GM23338 (cell line): ENCODE results near the gene CACNA1D. TPM values are rescaled to one million over a fixed set of nuclear protein-coding genes. Genes with fewer than 3 reads are reported as not detected.

Experiments
- ATAC-seq: fragments of 200-7000 bp; cut with Tn5 transposase; 3 replicates; pipeline ENCODE4 v1.9.1; 2020
- DNase-seq: peaks from one replicate; pipeline ENCODE4 v3.0.0-alpha.2; 2015; ENCODE audit warnings: low spot score
- H2AFZ ChIP-seq: fragments of 200-600 bp; sonication (generic); 2 replicates; pipeline ENCODE4 v1.8.0; 2016; ENCODE audit warnings: antibody characterized with exemption, mild to moderate bottlenecking, moderate library complexity
- H3F3A ChIP-seq: fragments of 200-600 bp; sonication (generic); replicated peaks from 2 replicates; pipeline ENCODE4 v1.8.0; 2017; ENCODE audit warnings: antibody characterized with exemption, mixed run types, low read depth
- H3K27ac ChIP-seq: fragments of 200-600 bp; sonication (generic); 2 replicates; pipeline ENCODE4 v1.6.1; 2016; ENCODE audit warnings: low read depth
- H3K27me3 ChIP-seq: fragments of 200-600 bp; sonication (generic); 2 replicates; pipeline ENCODE4 v1.8.0; 2016; ENCODE audit warnings: mild to moderate bottlenecking, mixed run types, moderate library complexity; ENCODE audit not compliant: insufficient read depth
- H3K36me3 ChIP-seq: fragments of 200-600 bp; sonication (generic); 2 replicates; pipeline ENCODE4 v1.8.0; 2016; ENCODE audit warnings: mild to moderate bottlenecking; ENCODE audit not compliant: insufficient read depth
- H3K4me1 ChIP-seq: fragments of 200-600 bp; sonication (generic); 2 replicates; pipeline ENCODE4 v1.8.0; 2016; ENCODE audit warnings: mild to moderate bottlenecking, moderate library complexity; ENCODE audit not compliant: insufficient read depth
- H3K4me2 ChIP-seq: fragments of 200-600 bp; sonication (generic); 2 replicates; pipeline ENCODE4 v1.7.1; 2017; ENCODE audit warnings: mixed run types
- H3K4me3 ChIP-seq: fragments of 200-600 bp; sonication (generic); 2 replicates; pipeline ENCODE4 v1.6.1; 2016; ENCODE audit warnings: mixed run types
- H3K79me2 ChIP-seq: fragments of 200-600 bp; sonication (generic); replicated peaks from 2 replicates; pipeline ENCODE4 v1.8.0; 2017; ENCODE audit warnings: mild to moderate bottlenecking; ENCODE audit not compliant: insufficient read depth
- H3K9me2 ChIP-seq: fragments of 200-600 bp; sonication (generic); 2 replicates; pipeline ENCODE4 v1.8.0; 2017; ENCODE audit not compliant: insufficient read depth
- H4K20me1 ChIP-seq: fragments of 200-600 bp; sonication (generic); replicated peaks from 2 replicates; pipeline ENCODE4 v1.8.0; 2017; ENCODE audit warnings: mild to moderate bottlenecking; ENCODE audit not compliant: insufficient read depth
- H3K27ac Mint-ChIP-seq: 2 replicates; pipeline ENCODE4 v1.8.0; 2020; ENCODE audit warnings: inconsistent platforms, mild to moderate bottlenecking, moderate library complexity, mixed read lengths
- H3K27me3 Mint-ChIP-seq: 3 replicates; pipeline ENCODE4 v1.8.0; 2022; ENCODE audit warnings: low read depth, mild to moderate bottlenecking, moderate library complexity, mixed read lengths, inconsistent platforms; ENCODE audit not compliant: insufficient read depth, poor library complexity
- H3K36me3 Mint-ChIP-seq: 3 replicates; pipeline ENCODE4 v1.8.0; 2021; ENCODE audit warnings: low read depth, mild to moderate bottlenecking, inconsistent platforms, moderate library complexity, mixed read lengths
- H3K4me1 Mint-ChIP-seq: 3 replicates; pipeline ENCODE4 v1.8.0; 2020; ENCODE audit warnings: mild to moderate bottlenecking, inconsistent platforms, mixed read lengths
- H3K4me3 Mint-ChIP-seq: 3 replicates; pipeline ENCODE4 v1.8.0; 2021; ENCODE audit warnings: moderate library complexity, mild to moderate bottlenecking, inconsistent platforms, mixed read lengths
- H3K9me3 Mint-ChIP-seq: 3 replicates; pipeline ENCODE4 v1.8.0; 2020; ENCODE audit warnings: moderate library complexity, mild to moderate bottlenecking, inconsistent platforms, mixed read lengths
- CREB1 ChIP-seq: fragments of 250-450 bp; sonication (Bioruptor Pico); IDR thresholded peaks from 2 replicates; pipeline ENCODE4 v1.5.0; 2020; ENCODE audit warnings: low read depth, mild to moderate bottlenecking, moderate library complexity
- CTCF ChIP-seq, 2 experiments: fragments of 200-600 bp in 1 of 2; sonication (generic) in 1 of 2; conservative IDR thresholded peaks; 2 replicates each; pipeline versions ENCODE4 v1.5.1 to v1.6.1; 2016 to 2017; ENCODE audit warnings: antibody characterized with exemption in 2 of 2, low read depth in 2 of 2, mild to moderate bottlenecking in 2 of 2, moderate library complexity in 1 of 2
- ETS1 ChIP-seq: IDR thresholded peaks from 2 replicates; pipeline ENCODE4 v1.6.1; 2016; ENCODE audit warnings: antibody characterized with exemption
- EZH2 ChIP-seq: fragments of 200-600 bp; sonication (generic); IDR thresholded peaks from one replicate; pipeline ENCODE4 v1.8.0; 2017; ENCODE audit warnings: antibody characterized with exemption, mild to moderate bottlenecking, low read depth; ENCODE audit not compliant: unreplicated experiment
- EZH2phosphoT487 ChIP-seq: fragments of 200-600 bp; sonication (generic); IDR thresholded peaks from one replicate; pipeline ENCODE4 v1.8.1; 2018; ENCODE audit warnings: antibody characterized with exemption; ENCODE audit not compliant: unreplicated experiment
- JUNB ChIP-seq: IDR thresholded peaks from one replicate; pipeline ENCODE4 v1.6.1; 2016; ENCODE audit warnings: antibody characterized with exemption; ENCODE audit not compliant: unreplicated experiment
- POLR2AphosphoS5 ChIP-seq: IDR thresholded peaks from 2 replicates; pipeline ENCODE4 v1.6.1; 2016; ENCODE audit warnings: antibody characterized with exemption, low read depth
- REST ChIP-seq: IDR thresholded peaks from one replicate; pipeline ENCODE4 v1.6.1; 2018; ENCODE audit warnings: antibody characterized with exemption; ENCODE audit not compliant: unreplicated experiment
- STAT1 ChIP-seq: IDR thresholded peaks from one replicate; pipeline ENCODE4 v1.6.1; 2016; ENCODE audit warnings: antibody characterized with exemption; ENCODE audit not compliant: unreplicated experiment
- ZNF114 ChIP-seq: fragments of 250-450 bp; sonication (Bioruptor Pico); IDR thresholded peaks from 2 replicates; pipeline ENCODE4 v1.5.0; 2020; ENCODE audit warnings: mild to moderate bottlenecking, moderate library complexity
- ZNF331 ChIP-seq: fragments of 250-450 bp; sonication (Bioruptor Pico); IDR thresholded peaks from 2 replicates; pipeline ENCODE4 v1.5.0; 2020; ENCODE audit warnings: low read depth, mild to moderate bottlenecking, moderate library complexity
- ZNF462 ChIP-seq: fragments of 250-450 bp; sonication (Bioruptor Pico); IDR thresholded peaks from 2 replicates; pipeline ENCODE4 v1.5.0; 2020; ENCODE audit warnings: mild to moderate bottlenecking, moderate library complexity
- polyA plus RNA-seq: library from polyadenylated mRNA; unstranded; fragments of >200 nt; fragmentation: Nextera tagmentation; extraction: Ambion mirVana; gene quantifications from 2 replicates; pipeline ENCODE4 v1.2.1, GENCODE V29; 2016
- total RNA-seq: library from RNA; depleted of rRNA; stranded (reverse); fragments of >200 nt; shearing (Covaris generic); gene quantifications from 2 replicates; pipeline ENCODE4 v1.2.3, GENCODE V29; 2014

CACNA1D gene
- total and polyA plus RNA-seq, 2 experiments from 2014 or later, result 1.7 to 1.8 TPM

GRCh38 chr3:53588122-53588521 lies 93.7 kb downstream of the CACNA1D start (continued):
- TF ChIP-seq ZNF114 (CRISPR knock-in tag) (no peak), JUNB (no peak), ETS1 (no peak)

- Mint-ChIP-seq H3K9me3 (no peaks in the 10 kb centered on the region), H3K27me3 (peaks cover 8% of the 10 kb centered on the region), H3K36me3 (no peaks in the 10 kb centered on the region), H3K4me1 (peaks cover 2% of the 10 kb centered on the region; the same call in 2 of the 3 replicates), H3K4me3 (no peak overlapping the region), H3K27ac (no peak overlapping the region)
- Histone ChIP-seq H3F3A (no peaks in the 10 kb centered on the region), H3K9me2 (0 out of 2 replicates have a peak, but pooled peaks cover 4% of the 10 kb centered on the region), H3K36me3 (no peaks in the 10 kb centered on the region), H2AFZ (no peak overlapping the region), H3K27ac (no peak overlapping the region), H3K27me3 (no peaks in the 10 kb centered on the region), H3K4me2 (no peak overlapping the region), H4K20me1 (no peaks in the 10 kb centered on the region), H3K4me3 (no peak overlapping the region), H3K79me2 (no peaks in the 10 kb centered on the region), H3K4me1 (no peaks in the 10 kb centered on the region)
- ATAC-seq (no peak), DNase-seq (no peak)
- TF ChIP-seq EZH2phosphoT487, result no peak
- no peak for TF ChIP-seq JUNB
- no peak for TF ChIP-seq ZNF462 (CRISPR knock-in tag)
- TF ChIP-seq POLR2AphosphoS5, result no peak
- TF ChIP-seq ETS1, result no peak
- no peak for TF ChIP-seq CREB1 (CRISPR knock-in tag)
- no peak for TF ChIP-seq ZNF114 (CRISPR knock-in tag)
- no peak for TF ChIP-seq CTCF (conservative IDR thresholded peaks at IDR 0.05; ENCODE audit: low read depth in 2 of 2)
- TF ChIP-seq EZH2, result no peak
- no peak for TF ChIP-seq REST
- TF ChIP-seq STAT1, result no peak
- no peak for TF ChIP-seq ZNF331
Observed at GRCh38 chr3:53589201-53589600, 94.8 kb downstream of the CACNA1D start.
